ENCODE results near the gene IPO9. TPM values are rescaled to one million over a fixed set of nuclear protein-coding genes. Genes with fewer than 3 reads are reported as not detected.

IPO9 gene
- total RNA-seq, 4 donors from 2014 or later = 10.1 to 17.2 (median 12.3) TPM

- no peak for DNase-seq
- intact Hi-C loops (cut with DNase I) = loop anchor here (10.0 kb wide), 1 partner anchor 233 kb away; the partner anchor contains the start of gene GPR37L1
- peak overlapping the region in 2 of 4 donors; percentile 21 to 34 for H3K27ac ChIP-seq
- WGBS, 2 donors = 76 to 86% methylated on average over 5 of the region's 5 CpGs
- TF ChIP-seq POLR2A (IDR thresholded peaks at IDR 0.05) = no peak
- TF ChIP-seq CTCF (IDR thresholded peaks at IDR 0.05) = no peak
- H3K27me3 ChIP-seq = peaks cover 0 to 33% (median 0%) of the 10 kb centered on the region in 4 donors
- H3K4me3 ChIP-seq = no peak overlapping the region
- H3K4me1 ChIP-seq = peaks cover 9 to 60% (median 10%) of the 10 kb centered on the region in 3 donors
- H3K9me3 ChIP-seq = no peaks in the 10 kb centered on the region
- no peaks in the 10 kb centered on the region for H3K36me3 ChIP-seq
Measured at GRCh38 chr1:201891451-201892045, 62.6 kb downstream of the IPO9 start.

GRCh38 chr1:201892211-201892610 lies 63.3 kb downstream of the IPO9 start:
- intact Hi-C loops (cut with DNase I) = loop anchor here (10.0 kb wide), 1 partner anchor 233 kb away; the partner anchor contains the start of gene GPR37L1
- peaks cover 9 to 66% (median 10%) of the 10 kb centered on the region in 3 donors for H3K4me1 ChIP-seq
- H3K4me3 ChIP-seq = no peak overlapping the region
- H3K27me3 ChIP-seq = peaks cover 0 to 33% (median 0%) of the 10 kb centered on the region in 4 donors
- no peak for TF ChIP-seq CTCF (IDR thresholded peaks at IDR 0.05)
- H3K27ac ChIP-seq = peak overlapping the region in 2 of 4 donors; percentile 21 to 34
- no peak for DNase-seq
- H3K36me3 ChIP-seq = no peaks in the 10 kb centered on the region
- WGBS, 2 donors = 63 to 80% methylated on average over 5 to 6 of the region's 6 CpGs
- no peaks in the 10 kb centered on the region for H3K9me3 ChIP-seq

- DNase-seq = no peak
- TF ChIP-seq CTCF (IDR thresholded peaks at IDR 0.05) (no peak), POLR2A (IDR thresholded peaks at IDR 0.05) (no peak)
- Histone ChIP-seq H3K27me3 (peaks cover 0 to 23% (median 0%) of the 10 kb centered on the region in 4 donors), H3K9me3 (no peaks in the 10 kb centered on the region), H3K27ac (peak overlapping the region in 2 of 4 donors; percentile 51 to 77), H3K4me3 (no peak overlapping the region), H3K4me1 (peaks cover under 1 to 69% (median 6%) of the 10 kb centered on the region in 3 donors), H3K36me3 (no peaks in the 10 kb centered on the region)
- intact Hi-C loops (cut with DNase I) = loop anchor here (10.0 kb wide), 1 partner anchor 231 kb away; the partner anchor contains the start of gene GPR37L1
- WGBS, 2 donors = 65 to 88% methylated on average over 1 to 2 of the region's 3 CpGs
Measured at GRCh38 chr1:201893431-201893830, 64.5 kb downstream of the IPO9 start.

- Histone ChIP-seq H3K4me3 (no peak overlapping the region), H3K4me1 (peaks cover 0 to 69% (median under 1%) of the 10 kb centered on the region in 3 donors), H3K36me3 (no peaks in the 10 kb centered on the region), H3K27me3 (peaks cover 0 to 13% (median 0%) of the 10 kb centered on the region in 4 donors), H3K27ac (peak overlapping the region in 2 of 4 donors; percentile 77 to 85), H3K9me3 (no peaks in the 10 kb centered on the region)
- no peak for DNase-seq
- intact Hi-C loops (cut with DNase I) = loop anchor here (5.0 to 10.0 kb wide), 2 partner anchors 78 to 230 kb away; partner anchors contain the start of gene GPR37L1
- TF ChIP-seq POLR2A (IDR thresholded peaks at IDR 0.05) (no peak), CTCF (IDR thresholded peaks at IDR 0.05) (no peak)
- WGBS, 2 donors = 50 to 64% methylated on average over 5 of the region's 5 CpGs
Measured at GRCh38 chr1:201894343-201895119, 65.6 kb downstream of the IPO9 start.

All from esophagus squamous epithelium (tissue), 5 donors.